ENCODE results near the gene MINDY4B.

Gene MINDY4B

GRCh38 chr3:150905339-150905738 lies at the start of gene MINDY4B:
MINDY4B (minus strand) TSS chr3:150905439; CDS start chr3:150905439, 0 bp downstream.
- no peak for DNase-seq (ENCODE audit: extremely low spot score)
- no peak for TF ChIP-seq CTCF (IDR thresholded peaks at IDR 0.05; ENCODE audit: control extremely low read depth, extremely low read depth, low read depth, missing control alignments)
- ChIA-PET CTCF (interaction anchor here (2.2 kb wide), 1 partner anchor 21 kb away, joined by 5 read pairs; no protein-coding TSS in a partner anchor), POLR2A (no interaction called here)

GRCh38 chr3:150951923-150952322 lies 46.7 kb upstream of the MINDY4B start:
- no peak for TF ChIP-seq CTCF (IDR thresholded peaks at IDR 0.05; ENCODE audit: control extremely low read depth, extremely low read depth, low read depth, missing control alignments)
- CTCF ChIA-PET = no interaction called here
- DNase-seq (ENCODE audit: extremely low spot score) = no peak
- POLR2A ChIA-PET = no interaction called here

- CTCF ChIA-PET = no interaction called here
- POLR2A ChIA-PET = no interaction called here
- no peak for DNase-seq (ENCODE audit: extremely low spot score)
- no peak for TF ChIP-seq CTCF (IDR thresholded peaks at IDR 0.05; ENCODE audit: control extremely low read depth, extremely low read depth, low read depth, missing control alignments)
Measured at GRCh38 chr3:150945226-150946032, 40.2 kb upstream of the MINDY4B start.

- POLR2A ChIA-PET = no interaction called here
- no peak for TF ChIP-seq CTCF (IDR thresholded peaks at IDR 0.05; ENCODE audit: control extremely low read depth, extremely low read depth, low read depth, missing control alignments)
- DNase-seq (ENCODE audit: extremely low spot score) = no peak
- CTCF ChIA-PET = interaction anchor here (1.3 kb wide), 1 partner anchor 154 kb away, joined by 3 read pairs; no protein-coding TSS in a partner anchor
Measured at GRCh38 chr3:150942221-150942620, 37.0 kb upstream of the MINDY4B start.

GRCh38 chr3:150936693-150937092 lies 31.5 kb upstream of the MINDY4B start:
- TF ChIP-seq CTCF (IDR thresholded peaks at IDR 0.05; ENCODE audit: control extremely low read depth, extremely low read depth, low read depth, missing control alignments) = no peak
- DNase-seq (ENCODE audit: extremely low spot score) = peak; percentile 20
- ChIA-PET POLR2A (no interaction called here), CTCF (no interaction called here)

- POLR2A ChIA-PET = no interaction called here
- TF ChIP-seq CTCF (IDR thresholded peaks at IDR 0.05; ENCODE audit: control extremely low read depth, extremely low read depth, low read depth, missing control alignments) = no peak
- DNase-seq (ENCODE audit: extremely low spot score) = no peak
- CTCF ChIA-PET = interaction anchor here (0.7 to 1.4 kb wide), 3 partner anchors 10 to 295 kb away, joined by 3 read pairs; no protein-coding TSS in a partner anchor
Measured at GRCh38 chr3:150933473-150933995, 28.3 kb upstream of the MINDY4B start.
